ENCODE data around the gene WRAP53.

DNA sequence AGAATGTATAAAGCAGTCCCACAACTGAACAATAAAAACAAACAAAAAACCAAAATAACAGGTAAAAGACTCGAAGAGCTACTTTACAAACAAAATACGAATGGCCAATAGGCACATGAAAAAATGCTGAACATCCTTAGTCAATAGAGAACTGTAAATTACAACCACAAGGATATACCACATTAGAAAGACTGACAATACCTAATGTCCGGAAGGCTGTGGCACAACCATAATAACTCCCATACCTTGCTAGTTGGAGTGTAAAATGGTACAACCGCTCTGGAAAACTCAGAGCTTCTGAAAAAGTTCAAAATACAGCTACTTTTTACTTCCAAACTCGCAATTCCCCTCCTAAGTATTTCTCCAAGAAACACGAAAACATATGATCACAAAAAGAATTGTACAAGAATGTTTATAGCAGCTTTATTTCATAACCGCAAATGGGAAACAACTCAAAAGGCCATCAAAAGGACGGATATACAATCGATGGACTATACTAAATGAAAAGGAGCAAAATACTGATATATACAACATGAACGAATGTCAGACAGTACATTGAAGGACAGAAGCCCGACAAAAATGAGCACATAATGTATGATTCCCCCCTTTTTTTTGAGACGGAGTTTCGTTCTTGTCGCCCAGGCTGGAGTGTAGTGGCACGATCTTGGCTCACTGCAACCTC lies 3.3 kb upstream of the WRAP53 start:
- TF ChIP-seq, protein P1, sequence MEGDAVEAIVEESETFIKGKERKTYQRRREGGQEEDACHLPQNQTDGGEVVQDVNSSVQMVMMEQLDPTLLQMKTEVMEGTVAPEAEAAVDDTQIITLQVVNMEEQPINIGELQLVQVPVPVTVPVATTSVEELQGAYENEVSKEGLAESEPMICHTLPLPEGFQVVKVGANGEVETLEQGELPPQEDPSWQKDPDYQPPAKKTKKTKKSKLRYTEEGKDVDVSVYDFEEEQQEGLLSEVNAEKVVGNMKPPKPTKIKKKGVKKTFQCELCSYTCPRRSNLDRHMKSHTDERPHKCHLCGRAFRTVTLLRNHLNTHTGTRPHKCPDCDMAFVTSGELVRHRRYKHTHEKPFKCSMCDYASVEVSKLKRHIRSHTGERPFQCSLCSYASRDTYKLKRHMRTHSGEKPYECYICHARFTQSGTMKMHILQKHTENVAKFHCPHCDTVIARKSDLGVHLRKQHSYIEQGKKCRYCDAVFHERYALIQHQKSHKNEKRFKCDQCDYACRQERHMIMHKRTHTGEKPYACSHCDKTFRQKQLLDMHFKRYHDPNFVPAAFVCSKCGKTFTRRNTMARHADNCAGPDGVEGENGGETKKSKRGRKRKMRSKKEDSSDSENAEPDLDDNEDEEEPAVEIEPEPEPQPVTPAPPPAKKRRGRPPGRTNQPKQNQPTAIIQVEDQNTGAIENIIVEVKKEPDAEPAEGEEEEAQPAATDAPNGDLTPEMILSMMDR (IDR thresholded peaks at IDR 0.05; ENCODE audit: low read length) = no peak
- TF ChIP-seq EZH2 (IDR thresholded peaks at IDR 0.05; ENCODE audit: borderline replicate concordance, low read length) = no peak

All from OCI-LY1 (cell line).